ENCODE data around the gene CREB5.

DNA sequence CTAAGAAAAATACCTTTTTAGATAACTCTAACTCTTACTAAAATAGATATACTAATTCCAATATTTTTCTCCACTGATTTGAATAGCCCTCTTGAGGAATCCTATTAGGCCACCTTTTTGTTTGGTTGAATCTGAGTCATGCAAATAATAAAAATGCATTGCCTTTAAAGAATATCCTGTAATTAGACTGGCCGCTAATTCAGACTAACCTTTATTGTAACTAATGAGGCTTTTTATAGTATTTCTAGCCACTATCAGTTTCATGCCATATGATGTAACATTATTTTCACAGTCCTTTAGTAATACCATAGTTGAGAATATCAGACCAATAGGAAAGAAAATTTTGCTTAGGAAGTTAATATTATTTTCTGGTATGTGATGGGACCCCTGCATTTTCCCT, 90.1 kb downstream of the CREB5 start:
- TF ChIP-seq, protein P1, sequence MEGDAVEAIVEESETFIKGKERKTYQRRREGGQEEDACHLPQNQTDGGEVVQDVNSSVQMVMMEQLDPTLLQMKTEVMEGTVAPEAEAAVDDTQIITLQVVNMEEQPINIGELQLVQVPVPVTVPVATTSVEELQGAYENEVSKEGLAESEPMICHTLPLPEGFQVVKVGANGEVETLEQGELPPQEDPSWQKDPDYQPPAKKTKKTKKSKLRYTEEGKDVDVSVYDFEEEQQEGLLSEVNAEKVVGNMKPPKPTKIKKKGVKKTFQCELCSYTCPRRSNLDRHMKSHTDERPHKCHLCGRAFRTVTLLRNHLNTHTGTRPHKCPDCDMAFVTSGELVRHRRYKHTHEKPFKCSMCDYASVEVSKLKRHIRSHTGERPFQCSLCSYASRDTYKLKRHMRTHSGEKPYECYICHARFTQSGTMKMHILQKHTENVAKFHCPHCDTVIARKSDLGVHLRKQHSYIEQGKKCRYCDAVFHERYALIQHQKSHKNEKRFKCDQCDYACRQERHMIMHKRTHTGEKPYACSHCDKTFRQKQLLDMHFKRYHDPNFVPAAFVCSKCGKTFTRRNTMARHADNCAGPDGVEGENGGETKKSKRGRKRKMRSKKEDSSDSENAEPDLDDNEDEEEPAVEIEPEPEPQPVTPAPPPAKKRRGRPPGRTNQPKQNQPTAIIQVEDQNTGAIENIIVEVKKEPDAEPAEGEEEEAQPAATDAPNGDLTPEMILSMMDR (IDR thresholded peaks at IDR 0.05), result no peak
- TF ChIP-seq POLR2A (IDR thresholded peaks at IDR 0.05), result no peak
